Parathyroid adenoma (tissue), 2 donors: ENCODE measurements around the gene HERC5.

Source experiments
- H2AFZ ChIP-seq: fragments of 300-600 bp; sonication (generic); one replicate; pipeline ENCODE4 v1.7.0; 2017; ENCODE audit warnings: antibody characterized with exemption, mild to moderate bottlenecking
- H3K27ac ChIP-seq: fragments of 300-600 bp; sonication (generic); one replicate; pipeline ENCODE4 v1.7.0; 2017
- H3K27me3 ChIP-seq: fragments of 300-600 bp; sonication (generic); one replicate; pipeline ENCODE4 v1.7.0; 2017; ENCODE audit warnings: low read length; ENCODE audit not compliant: control insufficient read depth, insufficient read depth
- H3K36me3 ChIP-seq: fragments of 300-600 bp; sonication (generic); one replicate; pipeline ENCODE4 v1.7.0; 2017; ENCODE audit warnings: low read length; ENCODE audit not compliant: control insufficient read depth, insufficient read depth
- H3K4me1 ChIP-seq: fragments of 300-600 bp; sonication (generic); one replicate; pipeline ENCODE4 v1.7.0; 2017; ENCODE audit warnings: control low read depth
- H3K4me2 ChIP-seq: fragments of 300-600 bp; sonication (generic); one replicate; pipeline ENCODE4 v1.7.0; 2017; ENCODE audit warnings: low read length
- H3K4me3 ChIP-seq: fragments of 300-600 bp; sonication (generic); one replicate; pipeline ENCODE4 v1.7.0; 2017; ENCODE audit warnings: low read depth, low read length
- H3K79me2 ChIP-seq: fragments of 300-600 bp; sonication (generic); one replicate; pipeline ENCODE4 v1.7.0; 2017; ENCODE audit warnings: control low read depth
- H3K9ac ChIP-seq: fragments of 300-600 bp; sonication (generic); one replicate; pipeline ENCODE4 v1.7.0; 2017; ENCODE audit warnings: mild to moderate bottlenecking
- H3K9me3 ChIP-seq: fragments of 300-600 bp; sonication (generic); one replicate; pipeline ENCODE4 v1.7.0; 2017; ENCODE audit warnings: low read length; ENCODE audit not compliant: control insufficient read depth
- TF ChIP-seq, protein P1 (sequence below): fragments of 300-600 bp; sonication (generic); IDR thresholded peaks from one replicate; pipeline ENCODE4 v1.7.0; 2017; ENCODE audit warnings: antibody characterized with exemption, mild to moderate bottlenecking
- donor health status: primary hyperparathyroidism.

Gene HERC5

DNA sequence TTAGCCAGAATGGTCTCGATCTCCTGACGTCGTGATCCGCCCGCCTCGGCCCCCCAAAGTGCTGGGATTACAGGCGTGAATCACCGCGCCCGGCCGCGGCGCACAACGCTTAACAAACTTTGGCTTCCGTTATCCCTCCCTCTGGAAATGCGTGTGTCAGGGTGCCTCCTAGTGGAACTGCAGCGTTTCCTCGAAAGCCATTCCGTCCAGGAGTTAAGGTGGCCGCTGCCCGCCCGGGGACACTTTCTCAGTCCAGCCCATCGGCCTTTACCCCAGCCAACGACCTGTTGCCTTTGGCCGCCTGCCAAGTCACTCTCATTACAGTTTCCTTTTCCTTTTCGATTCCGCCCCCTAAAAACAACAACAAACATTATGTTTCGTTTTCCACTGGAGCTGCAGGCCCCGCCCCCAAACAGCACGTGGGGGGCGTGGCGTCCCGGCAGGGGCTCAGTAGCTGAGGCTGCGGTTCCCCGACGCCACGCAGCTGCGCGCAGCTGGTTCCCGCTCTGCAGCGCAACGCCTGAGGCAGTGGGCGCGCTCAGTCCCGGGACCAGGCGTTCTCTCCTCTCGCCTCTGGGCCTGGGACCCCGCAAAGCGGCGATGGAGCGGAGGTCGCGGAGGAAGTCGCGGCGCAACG, at the start of gene HERC5:
Gene HERC5, plus strand, starts transcription at position 450 of the 637 bp plus-strand sequence. Its CDS starts 151 bp downstream, at position 601.
- Histone ChIP-seq H3K36me3 (no peaks in the 10 kb centered on the region), H3K9me3 (no peaks in the 10 kb centered on the region), H3K27me3 (no peaks in the 10 kb centered on the region), H3K4me1 (no peaks in the 10 kb centered on the region), H2AFZ (peak within 1 kb of the TSS; percentile 75), H3K4me2 (peak within 1 kb of the TSS; percentile 65), H3K4me3 (peak within 1 kb of the TSS; percentile 51), H3K9ac (no peak within 1 kb of the TSS), H3K79me2 (no peaks in the 10 kb centered on the region), H3K27ac (peak within 1 kb of the TSS; percentile 42)
- TF ChIP-seq, protein P1, sequence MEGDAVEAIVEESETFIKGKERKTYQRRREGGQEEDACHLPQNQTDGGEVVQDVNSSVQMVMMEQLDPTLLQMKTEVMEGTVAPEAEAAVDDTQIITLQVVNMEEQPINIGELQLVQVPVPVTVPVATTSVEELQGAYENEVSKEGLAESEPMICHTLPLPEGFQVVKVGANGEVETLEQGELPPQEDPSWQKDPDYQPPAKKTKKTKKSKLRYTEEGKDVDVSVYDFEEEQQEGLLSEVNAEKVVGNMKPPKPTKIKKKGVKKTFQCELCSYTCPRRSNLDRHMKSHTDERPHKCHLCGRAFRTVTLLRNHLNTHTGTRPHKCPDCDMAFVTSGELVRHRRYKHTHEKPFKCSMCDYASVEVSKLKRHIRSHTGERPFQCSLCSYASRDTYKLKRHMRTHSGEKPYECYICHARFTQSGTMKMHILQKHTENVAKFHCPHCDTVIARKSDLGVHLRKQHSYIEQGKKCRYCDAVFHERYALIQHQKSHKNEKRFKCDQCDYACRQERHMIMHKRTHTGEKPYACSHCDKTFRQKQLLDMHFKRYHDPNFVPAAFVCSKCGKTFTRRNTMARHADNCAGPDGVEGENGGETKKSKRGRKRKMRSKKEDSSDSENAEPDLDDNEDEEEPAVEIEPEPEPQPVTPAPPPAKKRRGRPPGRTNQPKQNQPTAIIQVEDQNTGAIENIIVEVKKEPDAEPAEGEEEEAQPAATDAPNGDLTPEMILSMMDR: peak; percentile 46

- H2AFZ ChIP-seq: no peak overlapping the region
- TF ChIP-seq, protein P1: no peak
- no peaks in the 10 kb centered on the region for H3K79me2 ChIP-seq
- no peak overlapping the region for H3K27ac ChIP-seq
- no peak overlapping the region for H3K4me2 ChIP-seq
- no peaks in the 10 kb centered on the region for H3K36me3 ChIP-seq
- H3K9me3 ChIP-seq: no peaks in the 10 kb centered on the region
- no peaks in the 10 kb centered on the region for H3K4me1 ChIP-seq
- H3K4me3 ChIP-seq: no peak overlapping the region
- no peak overlapping the region for H3K9ac ChIP-seq
- H3K27me3 ChIP-seq: no peaks in the 10 kb centered on the region
These were observed 47.7 kb upstream of the HERC5 start for GRCh38 chr4:88409206-88409605.

DNA sequence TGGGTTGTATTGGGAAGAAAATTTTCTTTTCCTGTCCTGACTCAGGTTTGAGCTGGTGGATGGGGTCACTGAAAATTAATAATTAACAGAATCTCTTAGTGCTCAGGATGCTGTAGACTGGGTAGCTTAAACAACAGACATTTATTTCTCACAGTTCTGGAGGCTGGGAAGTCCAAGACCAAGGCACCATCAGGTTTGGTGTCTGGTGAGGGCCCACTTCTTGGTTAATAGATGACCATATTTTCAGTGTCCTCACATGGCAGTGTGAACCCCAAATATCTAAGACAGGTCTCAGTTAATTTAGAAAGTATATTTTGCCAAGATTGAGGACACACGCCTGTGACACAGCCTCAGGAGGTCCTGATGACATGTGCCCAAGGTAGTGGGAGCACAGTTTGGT, 47.1 kb upstream of the HERC5 start:
- Histone ChIP-seq H2AFZ (no peak overlapping the region), H3K4me1 (no peaks in the 10 kb centered on the region), H3K4me3 (no peak overlapping the region), H3K27ac (no peak overlapping the region), H3K4me2 (no peak overlapping the region), H3K79me2 (no peaks in the 10 kb centered on the region), H3K27me3 (no peaks in the 10 kb centered on the region), H3K9ac (no peak overlapping the region), H3K9me3 (no peaks in the 10 kb centered on the region), H3K36me3 (no peaks in the 10 kb centered on the region)
- TF ChIP-seq, protein P1: no peak

- H3K79me2 ChIP-seq: no peaks in the 10 kb centered on the region
These were observed 45.3 kb upstream of the HERC5 start for GRCh38 chr4:88411491-88412096.

More at GRCh38 chr4:88411491-88412096, 45.3 kb upstream of the HERC5 start:
- no peaks in the 10 kb centered on the region for H3K36me3 ChIP-seq
- no peaks in the 10 kb centered on the region for H3K4me1 ChIP-seq
- H3K9ac ChIP-seq: no peak overlapping the region
- no peak overlapping the region for H2AFZ ChIP-seq
- no peak overlapping the region for H3K27ac ChIP-seq
- TF ChIP-seq, protein P1: no peak
- H3K9me3 ChIP-seq: no peaks in the 10 kb centered on the region
- no peak overlapping the region for H3K4me2 ChIP-seq
- no peak overlapping the region for H3K4me3 ChIP-seq
- H3K27me3 ChIP-seq: no peaks in the 10 kb centered on the region
